ENCODE results near the gene IGFBP5. TPM values are rescaled to one million over a fixed set of nuclear protein-coding genes. Genes with fewer than 3 reads are reported as not detected.

Gene IGFBP5
- total and polyA plus RNA-seq, 2 donors (not counting 3 experiments of a cell fraction or from before 2014, with no cell fraction given): 0.06 TPM; not detected in 1

- dilution Hi-C loops (cut with MboI; ENCODE audit: extremely low pct_ligation_motif_present, low sequenced_read_pairs) (no loop called here), intact Hi-C loops (cut with micrococcal nuclease) (no loop called here)
Observed at GRCh38 chr2:216710551-216711301, 15.4 kb upstream of the IGFBP5 start.

More at GRCh38 chr2:216710551-216711301, 15.4 kb upstream of the IGFBP5 start:
- H3K4me2 ChIP-seq (ENCODE audit: insufficient read depth, low read length): no peak overlapping the region
- H3K27me3 ChIP-seq (ENCODE audit: control insufficient read depth in 2 of 2, insufficient read depth in 2 of 2, low read length in 2 of 2): no peaks in the 10 kb centered on the region
- no peaks in the 10 kb centered on the region for H4K20me1 ChIP-seq (replicated peaks; ENCODE audit: control insufficient read depth, extremely low read depth, insufficient read depth, low read length)
- H3K4me1 ChIP-seq (ENCODE audit: control insufficient read depth, extremely low read depth, insufficient read depth, low read length): no peaks in the 10 kb centered on the region
- POLR2A ChIA-PET: no interaction called here
- H3K4me3 ChIP-seq (replicated peaks in 1 of 3; ENCODE audit: insufficient read depth in 1 of 3, low read depth in 1 of 3, low read length in 3 of 3): no peak overlapping the region
- H3K36me3 ChIP-seq (ENCODE audit: control insufficient read depth in 2 of 2, extremely low read depth in 1 of 2, insufficient read depth in 2 of 2, low read length in 2 of 2): no peaks in the 10 kb centered on the region
- FAIRE-seq: no peak
- no peak overlapping the region for H3K27ac ChIP-seq (ENCODE audit: insufficient read depth, low read depth, low read length)
- no peaks in the 10 kb centered on the region for H3K9me3 ChIP-seq (replicated peaks; ENCODE audit: control insufficient read depth, insufficient read depth, low read length)
- DNase-seq (ENCODE audit: low read depth, low spot score): no peak
- H3K9ac ChIP-seq (replicated peaks; ENCODE audit: extremely low read depth, insufficient read depth, low read length): no peak overlapping the region
- CTCF ChIA-PET: no interaction called here
- no peak overlapping the region for H2AFZ ChIP-seq (ENCODE audit: low read depth, low read length)
- H3K9me1 ChIP-seq (replicated peaks; ENCODE audit: control insufficient read depth, extremely low read depth, insufficient read depth, low read length): no peaks in the 10 kb centered on the region
- TF ChIP-seq CTCF (IDR thresholded peaks at IDR 0.05; ENCODE audit: extremely low read depth in 1 of 2, insufficient read depth in 1 of 2, low read depth in 1 of 2, low read length in 2 of 2): no peak
- no peak for TF ChIP-seq EZH2 (IDR thresholded peaks at IDR 0.05; ENCODE audit: borderline replicate concordance, low read depth, low read length, severe bottlenecking)
- no peak for TF ChIP-seq MAX (IDR thresholded peaks at IDR 0.05; ENCODE audit: insufficient read depth, insufficient read length)
- TF ChIP-seq POLR2AphosphoS5 (IDR thresholded peaks at IDR 0.05; ENCODE audit: insufficient read depth, low read depth, low read length): no peak
- TF ChIP-seq GATA2 (IDR thresholded peaks at IDR 0.05; ENCODE audit: insufficient read depth, insufficient read length, low read depth, low read length): no peak
- TF ChIP-seq MYC (IDR thresholded peaks at IDR 0.05; ENCODE audit: low read depth, low read length): no peak
- no peak for TF ChIP-seq JUN (IDR thresholded peaks at IDR 0.05; ENCODE audit: borderline replicate concordance, insufficient read depth, insufficient read length, low read depth)
- TF ChIP-seq POLR2A (IDR thresholded peaks at IDR 0.05; ENCODE audit: low read depth, low read length): no peak
- TF ChIP-seq FOS (IDR thresholded peaks at IDR 0.05; ENCODE audit: borderline replicate concordance, insufficient read depth, low read length): no peak
- no peaks in the 10 kb centered on the region for H3K79me2 ChIP-seq (ENCODE audit: control insufficient read depth, insufficient read depth, low read length)
- no TSS peak for BruUV-seq (replicated peaks)
